HG03139 (cell line): ENCODE results near the gene PRKAA1.
"Not testable (repeated sequence)": the region's sequence is repeated elsewhere in the genome, so short reads cannot be mapped to it uniquely, and the experiment has no call there.

Source experiments
- ATAC-seq: cut with Tn5 transposase; IDR thresholded peaks from one replicate; pipeline ENCODE4 v1.9.1; 2021; ENCODE audit not compliant: unreplicated experiment

Gene PRKAA1

DNA sequence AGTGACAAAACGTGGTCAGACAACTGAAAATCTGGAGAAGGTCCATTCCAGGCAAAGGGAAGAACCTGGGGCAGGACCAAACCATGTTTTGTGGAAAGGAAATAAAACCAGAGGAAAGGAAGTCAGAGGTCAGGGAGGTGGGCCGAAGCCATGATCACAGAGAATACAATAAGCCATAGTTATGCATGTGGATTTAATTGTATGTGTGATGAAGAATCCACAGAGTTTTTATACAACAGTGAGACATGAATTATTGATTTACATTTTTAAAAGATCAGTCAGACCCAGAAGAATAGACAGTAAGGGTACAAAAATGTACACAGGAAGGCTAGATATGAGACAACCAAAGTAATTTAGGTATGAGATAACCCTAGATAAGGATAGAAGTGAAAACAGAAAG is 63.2 kb downstream of the PRKAA1 start:
- no peak for ATAC-seq

GRCh38 chr5:40733879-40734563 is 64.2 kb downstream of the PRKAA1 start:
- no peak for ATAC-seq

- ATAC-seq, result no peak
Observed at GRCh38 chr5:40733434-40733833, 64.7 kb downstream of the PRKAA1 start.

DNA sequence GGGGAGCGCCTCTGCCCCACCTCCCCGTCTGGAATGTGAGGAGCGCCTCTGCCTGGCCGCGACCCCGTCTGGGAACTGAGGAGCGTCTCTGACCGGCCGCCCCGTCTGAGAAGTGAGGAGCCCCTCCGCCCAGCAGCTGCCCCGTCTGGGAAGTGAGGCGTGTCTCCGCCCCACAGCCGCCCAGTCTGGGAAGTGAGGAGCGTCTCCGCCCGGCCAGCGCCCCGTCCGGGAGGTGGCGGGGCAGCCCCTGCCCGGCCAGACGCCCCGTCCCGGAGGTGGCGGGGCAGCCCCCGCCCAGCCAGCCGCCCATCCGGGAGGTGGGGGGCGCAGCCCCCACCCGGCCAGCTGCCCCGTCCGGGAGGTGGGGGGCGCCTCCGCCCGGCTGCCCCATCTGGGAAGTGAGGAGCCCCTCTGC is 75.7 kb downstream of the PRKAA1 start:
- not testable (repeated sequence) for ATAC-seq

- ATAC-seq, result no peak
Observed at GRCh38 chr5:40720069-40720468, 78.1 kb downstream of the PRKAA1 start.

DNA sequence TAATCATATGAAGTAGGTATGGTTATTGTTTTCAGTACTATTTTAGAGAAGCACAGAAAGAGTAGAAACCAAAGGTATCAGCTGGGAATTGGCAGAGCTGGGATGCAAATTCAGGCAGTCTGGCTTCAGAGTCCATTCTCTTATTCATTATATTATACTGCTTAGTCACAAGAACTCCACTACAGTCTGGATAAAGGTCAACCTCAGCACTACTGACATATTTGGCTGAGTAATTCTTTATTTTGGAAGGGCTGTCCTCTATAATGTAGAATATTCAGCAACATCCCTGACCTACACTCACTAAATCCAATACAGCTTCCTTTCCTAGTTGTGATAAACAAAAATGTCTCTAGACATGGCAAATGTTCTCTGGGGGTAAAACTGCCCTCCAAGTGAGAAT is 80.9 kb downstream of the PRKAA1 start:
- no peak for ATAC-seq

DNA sequence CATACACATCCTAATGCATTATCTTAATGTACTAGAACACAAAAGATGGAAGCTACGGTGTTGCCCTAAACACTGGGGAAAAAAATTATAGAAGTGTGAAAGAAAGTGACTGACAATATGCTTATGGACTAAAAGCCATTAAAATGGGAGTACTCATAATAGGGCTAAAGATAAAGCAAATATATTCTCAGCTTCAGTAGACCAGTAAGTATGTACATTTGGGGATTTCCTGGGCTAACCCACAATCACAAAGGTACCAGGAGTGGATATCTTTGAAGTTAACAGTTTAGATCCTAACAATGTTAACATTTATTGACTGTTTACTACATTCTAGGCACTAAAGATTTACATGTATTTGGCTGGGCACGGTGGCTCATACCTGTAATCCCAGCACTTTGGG is 81.6 kb downstream of the PRKAA1 start:
- no peak for ATAC-seq

- ATAC-seq, result no peak
Observed at GRCh38 chr5:40716000-40716399, 82.2 kb downstream of the PRKAA1 start.

- no peak for ATAC-seq
Observed at GRCh38 chr5:40714001-40714400, 84.2 kb downstream of the PRKAA1 start.

DNA sequence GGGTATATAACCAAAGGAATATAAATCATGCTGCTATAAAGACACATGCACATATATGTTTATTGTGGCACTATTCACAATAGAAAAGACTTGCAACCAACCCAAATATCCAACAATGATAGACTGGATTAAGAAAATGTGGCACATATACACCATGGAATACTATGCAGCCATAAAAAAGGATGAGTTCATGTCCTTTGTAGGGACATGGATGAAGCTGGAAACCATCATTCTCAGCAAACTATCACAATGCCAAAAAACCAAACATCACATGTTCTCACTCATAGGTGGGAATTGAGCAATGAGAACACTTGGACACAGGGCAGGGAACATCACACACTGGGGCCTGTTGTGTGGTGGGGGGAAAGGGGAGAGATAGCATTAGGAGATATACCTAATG is 87.6 kb downstream of the PRKAA1 start:
- ATAC-seq, result not testable (repeated sequence)
